Immature natural killer cell (primary cell): ENCODE data around the gene NUP50. TPM values are rescaled to one million over a fixed set of nuclear protein-coding genes. Genes with fewer than 3 reads are reported as not detected.
A peak's percentile ranks its signal among the peaks of the same experiment; 100 is the strongest.

ENCODE experiments used
- DNase-seq, 3 donors: peaks; one replicate each; pipeline ENCODE4 v3.0.0; 2022; ENCODE audit warnings: mixed read lengths in 1 of 3
- H3K27ac Mint-ChIP-seq, 6 donors: one replicate each; pipeline ENCODE4 v1.8.0; 2020; ENCODE audit warnings: mixed read lengths in 6 of 6, mild to moderate bottlenecking in 5 of 6, inconsistent platforms in 4 of 6, moderate library complexity in 3 of 6
- H3K27me3 Mint-ChIP-seq, 3 donors: one replicate each; pipeline ENCODE4 v1.8.0; 2020 to 2021; ENCODE audit warnings: low read depth in 3 of 3, mild to moderate bottlenecking in 3 of 3, mixed read lengths in 3 of 3, moderate library complexity in 3 of 3, inconsistent platforms in 1 of 3
- H3K36me3 Mint-ChIP-seq, 3 donors: one replicate each; pipeline ENCODE4 v1.8.0; 2020; ENCODE audit warnings: mixed read lengths in 3 of 3, inconsistent platforms in 2 of 3, mild to moderate bottlenecking in 2 of 3
- H3K4me1 Mint-ChIP-seq, 2 donors: one replicate each; pipeline ENCODE4 v1.8.0; 2020; ENCODE audit warnings: inconsistent platforms in 2 of 2, mild to moderate bottlenecking in 2 of 2, mixed read lengths in 2 of 2, moderate library complexity in 1 of 2
- H3K4me3 Mint-ChIP-seq, 5 donors: one replicate each; pipeline ENCODE4 v1.8.0; 2020; ENCODE audit warnings: mild to moderate bottlenecking in 5 of 5, mixed read lengths in 5 of 5, inconsistent platforms in 3 of 5, moderate library complexity in 3 of 5
- H3K9me3 Mint-ChIP-seq, 6 donors: one replicate each; pipeline ENCODE4 v1.8.0; 2020; ENCODE audit warnings: mild to moderate bottlenecking in 6 of 6, mixed read lengths in 6 of 6, inconsistent platforms in 4 of 6, moderate library complexity in 3 of 6
- polyA plus RNA-seq, 3 donors: library from polyadenylated mRNA; unstranded; fragments of 300-500 nt; fragmentation: Illumina TruSeq; gene quantifications; one replicate each; pipeline ENCODE4 v1.2.3, GENCODE V29; 2021

Gene NUP50
- polyA plus RNA-seq, 3 donors from 2014 or later, result 16.6 to 56.0 (median 26.1) TPM

DNA sequence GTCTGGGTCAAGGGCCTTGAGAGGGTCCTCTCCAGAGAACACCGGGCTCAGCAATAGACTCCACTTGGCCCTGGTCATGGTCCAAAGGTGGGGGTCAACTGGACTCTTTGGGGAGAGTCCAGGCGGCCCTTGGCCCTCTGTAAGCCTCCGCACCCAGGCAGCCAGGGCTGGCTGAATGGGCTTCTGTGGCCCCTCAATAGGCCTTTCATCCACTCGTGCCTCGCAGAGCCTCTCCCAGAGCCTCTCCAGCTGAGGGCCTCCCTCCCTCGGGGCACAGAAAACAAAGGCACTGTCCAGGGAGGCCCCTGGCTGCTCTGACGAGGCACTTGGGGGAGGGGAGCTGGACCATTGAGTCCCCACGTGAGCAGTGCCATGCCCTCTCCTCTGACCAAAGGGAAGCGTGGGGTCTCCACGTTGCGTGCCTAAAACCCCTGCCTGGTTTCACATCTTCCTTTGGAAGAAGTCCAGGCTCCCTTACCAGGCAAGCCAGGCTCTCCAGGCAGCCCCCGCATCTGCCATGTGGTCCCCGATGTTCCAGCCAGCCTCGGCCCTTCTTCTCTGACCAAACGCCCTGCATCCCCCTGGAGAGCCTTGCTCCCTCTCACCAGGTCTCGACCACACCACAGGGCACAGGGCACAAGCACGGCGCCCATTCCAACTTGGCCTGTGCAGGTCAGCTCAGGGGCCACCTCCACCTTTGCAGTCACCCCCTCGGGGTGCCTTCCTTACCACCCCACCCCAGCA is 61.4 kb downstream of the NUP50 start:
- H3K4me1 Mint-ChIP-seq, result peaks cover 36 to 66% of the 10 kb centered on the region in 2 donors
- no peaks in the 10 kb centered on the region for H3K9me3 Mint-ChIP-seq
- H3K36me3 Mint-ChIP-seq, result peaks cover 0 to under 1% (median 0%) of the 10 kb centered on the region in 3 donors
- no peak overlapping the region for H3K27ac Mint-ChIP-seq
- no peak overlapping the region for H3K4me3 Mint-ChIP-seq
- no peak for DNase-seq
- H3K27me3 Mint-ChIP-seq, result no peaks in the 10 kb centered on the region

- Mint-ChIP-seq H3K27me3 (no peaks in the 10 kb centered on the region), H3K4me1 (peaks cover 37 to 63% of the 10 kb centered on the region in 2 donors), H3K27ac (peak overlapping the region; percentile 13 to 87 (median 60)), H3K4me3 (peak overlapping the region in 2 of 5 donors; percentile 40 to 44), H3K36me3 (peaks cover 0 to 2% (median 0%) of the 10 kb centered on the region in 3 donors), H3K9me3 (no peaks in the 10 kb centered on the region)
- DNase-seq, result no peak
Measured at GRCh38 chr22:45225732-45226502, 62.2 kb downstream of the NUP50 start.

- Mint-ChIP-seq H3K27me3 (peaks cover 0 to 1% (median 0%) of the 10 kb centered on the region in 3 donors), H3K36me3 (peaks cover 0 to 2% (median 0%) of the 10 kb centered on the region in 3 donors), H3K4me1 (peaks cover 35 to 61% of the 10 kb centered on the region in 2 donors), H3K4me3 (peak overlapping the region in 4 of 5 donors; percentile 20 to 44 (median 40)), H3K27ac (peak overlapping the region; percentile 13 to 87 (median 60)), H3K9me3 (no peaks in the 10 kb centered on the region)
- no peak for DNase-seq
Measured at GRCh38 chr22:45226503-45227186, 62.9 kb downstream of the NUP50 start.

GRCh38 chr22:45227645-45228400 is 64.1 kb downstream of the NUP50 start:
- no peak for DNase-seq
- Mint-ChIP-seq H3K4me1 (peaks cover 33 to 55% of the 10 kb centered on the region in 2 donors), H3K27ac (peak overlapping the region; percentile 21 to 77 (median 59)), H3K27me3 (peaks cover 0 to 2% (median 0%) of the 10 kb centered on the region in 3 donors), H3K9me3 (no peaks in the 10 kb centered on the region), H3K4me3 (peak overlapping the region; percentile 6 to 52 (median 27)), H3K36me3 (peaks cover 0 to 2% (median 0%) of the 10 kb centered on the region in 3 donors)

DNA sequence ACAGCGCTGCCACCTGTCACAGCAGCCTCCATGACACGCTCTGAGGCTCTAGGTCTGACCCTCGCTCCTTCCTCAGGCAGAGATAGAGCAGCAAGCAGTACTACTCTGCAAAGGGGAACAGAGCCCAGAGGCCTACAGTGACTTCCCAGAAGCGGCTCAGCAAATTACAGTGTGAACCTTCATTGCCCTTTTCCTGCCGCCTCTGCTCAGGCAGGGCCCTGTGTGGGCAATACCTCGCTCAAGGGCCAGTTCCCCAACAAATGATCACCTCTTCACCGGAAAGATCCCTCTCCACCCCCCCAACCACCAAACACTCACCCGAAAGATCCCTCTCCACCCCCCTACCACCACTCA is 64.7 kb downstream of the NUP50 start:
- Mint-ChIP-seq H3K36me3 (peaks cover 0 to 2% (median 0%) of the 10 kb centered on the region in 3 donors), H3K27ac (peak overlapping the region in 5 of 6 donors; percentile 21 to 77 (median 54)), H3K27me3 (peaks cover 0 to 2% (median 0%) of the 10 kb centered on the region in 3 donors), H3K9me3 (no peaks in the 10 kb centered on the region), H3K4me3 (peak overlapping the region in 3 of 5 donors; percentile 27 to 52 (median 48)), H3K4me1 (peaks cover 33 to 49% of the 10 kb centered on the region in 2 donors)
- DNase-seq, result no peak

DNA sequence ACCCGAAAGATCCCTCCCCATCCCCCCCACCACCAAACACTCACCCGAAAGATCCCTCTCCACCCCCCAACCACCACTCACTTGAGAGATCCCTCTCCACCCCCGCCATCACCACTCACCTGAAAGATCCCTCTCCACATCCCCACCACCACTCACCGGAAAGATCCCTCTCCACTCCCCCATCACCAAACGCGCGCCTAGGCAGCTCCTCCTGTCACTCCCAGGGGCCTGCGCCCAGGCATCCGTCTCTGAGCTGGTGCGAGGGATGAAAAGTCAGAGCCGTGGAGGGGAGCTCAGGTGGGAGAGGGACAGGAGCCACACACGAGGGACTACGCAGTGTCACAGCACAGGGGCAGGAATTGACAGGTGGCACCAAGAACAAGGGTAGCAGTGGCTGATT is 65.5 kb downstream of the NUP50 start:
- H3K27me3 Mint-ChIP-seq, result peaks cover 0 to 2% (median 0%) of the 10 kb centered on the region in 3 donors
- H3K9me3 Mint-ChIP-seq, result no peaks in the 10 kb centered on the region
- peak overlapping the region in 1 of 6 donors; percentile 58 for H3K27ac Mint-ChIP-seq
- peaks cover 33 to 43% of the 10 kb centered on the region in 2 donors for H3K4me1 Mint-ChIP-seq
- H3K4me3 Mint-ChIP-seq, result no peak overlapping the region
- DNase-seq, result no peak
- peaks cover 0 to 2% (median 0%) of the 10 kb centered on the region in 3 donors for H3K36me3 Mint-ChIP-seq

- Mint-ChIP-seq H3K36me3 (peaks cover 0 to 2% (median 0%) of the 10 kb centered on the region in 3 donors), H3K9me3 (no peaks in the 10 kb centered on the region), H3K27me3 (peaks cover 0 to 2% (median 0%) of the 10 kb centered on the region in 3 donors)
Measured at GRCh38 chr22:45230026-45230721, 66.4 kb downstream of the NUP50 start.

GRCh38 chr22:45231293-45231692 is 67.6 kb downstream of the NUP50 start:
- H3K9me3 Mint-ChIP-seq, result no peaks in the 10 kb centered on the region
- H3K36me3 Mint-ChIP-seq, result peaks cover 0 to 2% (median 0%) of the 10 kb centered on the region in 3 donors
- DNase-seq, result no peak
- peaks cover 0 to 2% (median 0%) of the 10 kb centered on the region in 3 donors for H3K27me3 Mint-ChIP-seq
- H3K27ac Mint-ChIP-seq, result no peak overlapping the region
- no peak overlapping the region for H3K4me3 Mint-ChIP-seq
- peaks cover 44 to 53% of the 10 kb centered on the region in 2 donors for H3K4me1 Mint-ChIP-seq

More at GRCh38 chr22:45230026-45230721, 66.4 kb downstream of the NUP50 start:
- no peak for DNase-seq
- Mint-ChIP-seq H3K4me1 (peaks cover 37 to 49% of the 10 kb centered on the region in 2 donors), H3K4me3 (no peak overlapping the region), H3K27ac (no peak overlapping the region)

DNA sequence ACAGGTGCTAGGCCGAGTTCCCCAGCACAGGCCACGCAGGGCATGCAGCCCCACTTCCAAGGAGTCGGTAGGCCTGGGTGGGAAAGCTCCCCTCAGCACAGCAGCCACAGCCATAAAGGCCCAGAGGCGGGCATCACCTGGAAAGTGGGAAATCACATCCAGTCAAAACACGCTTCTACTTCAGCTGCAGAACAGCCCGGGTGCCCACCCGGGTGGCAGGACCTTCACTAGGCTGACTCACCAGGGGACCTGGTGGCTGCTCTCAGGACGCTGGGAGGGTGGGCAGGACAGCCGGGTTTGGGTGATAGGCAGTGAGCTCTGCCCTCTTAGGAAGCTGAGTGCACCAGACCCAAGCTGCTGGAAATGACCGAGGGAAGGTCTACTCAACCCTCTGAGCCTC is 69.7 kb downstream of the NUP50 start:
- no peak for DNase-seq
- Mint-ChIP-seq H3K4me3 (no peak overlapping the region), H3K27ac (peak overlapping the region in 1 of 6 donors; percentile 23), H3K27me3 (peaks cover 0 to 3% (median 2%) of the 10 kb centered on the region in 3 donors), H3K9me3 (no peaks in the 10 kb centered on the region), H3K36me3 (peaks cover 0 to 7% (median 2%) of the 10 kb centered on the region in 3 donors), H3K4me1 (peaks cover 32 to 52% of the 10 kb centered on the region in 2 donors)

GRCh38 chr22:45233827-45234226 is 70.1 kb downstream of the NUP50 start:
- DNase-seq, result no peak
- H3K4me1 Mint-ChIP-seq, result peaks cover 34 to 54% of the 10 kb centered on the region in 2 donors
- peak overlapping the region in 1 of 6 donors; percentile 62 for H3K27ac Mint-ChIP-seq
- H3K4me3 Mint-ChIP-seq, result peak overlapping the region in 1 of 5 donors; percentile 21
- H3K9me3 Mint-ChIP-seq, result no peaks in the 10 kb centered on the region
- H3K27me3 Mint-ChIP-seq, result peaks cover 0 to 3% (median 2%) of the 10 kb centered on the region in 3 donors
- peaks cover 0 to 10% (median 2%) of the 10 kb centered on the region in 3 donors for H3K36me3 Mint-ChIP-seq

DNA sequence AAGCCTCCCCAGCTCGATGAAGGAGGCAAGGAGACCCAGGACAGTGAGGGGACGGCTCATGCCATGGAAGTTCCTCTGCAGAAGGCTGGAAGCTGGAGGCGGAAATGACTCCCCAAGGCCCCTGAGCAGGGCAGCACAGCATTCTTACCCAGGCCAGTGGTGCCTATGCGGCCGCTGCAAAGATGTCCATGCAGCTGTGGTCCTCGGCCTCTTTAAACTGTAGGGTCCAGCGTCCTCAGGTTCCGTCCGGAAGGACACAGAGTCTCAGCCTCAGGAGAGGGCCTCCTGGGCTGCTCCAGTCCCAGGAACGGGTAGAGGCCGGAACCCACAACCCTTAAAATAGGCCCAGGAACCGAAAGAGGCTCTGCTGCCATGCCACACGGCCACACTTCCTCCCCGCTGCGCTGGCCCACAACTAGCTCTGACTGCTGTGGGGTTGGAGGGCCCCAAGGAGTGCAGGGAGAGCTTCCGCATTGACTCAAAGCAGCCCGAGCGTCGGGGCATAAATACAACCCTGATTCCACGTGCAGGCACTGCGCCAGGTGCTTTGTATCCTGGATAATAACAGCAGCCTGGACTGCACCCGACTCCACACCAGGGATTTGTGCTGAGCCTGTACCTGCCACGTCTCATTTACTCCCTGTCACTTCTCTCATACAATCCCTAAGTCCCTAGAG is 71.5 kb downstream of the NUP50 start:
- H3K27ac Mint-ChIP-seq, result peak overlapping the region; percentile 37 to 90 (median 68)
- H3K4me1 Mint-ChIP-seq, result peaks cover 43 to 68% of the 10 kb centered on the region in 2 donors
- peaks cover 0 to 4% (median 4%) of the 10 kb centered on the region in 3 donors for H3K27me3 Mint-ChIP-seq
- H3K9me3 Mint-ChIP-seq, result no peaks in the 10 kb centered on the region
- peak; percentile 46 to 70 (median 69) for DNase-seq
- H3K36me3 Mint-ChIP-seq, result peaks cover 0 to 10% (median 1%) of the 10 kb centered on the region in 3 donors
- H3K4me3 Mint-ChIP-seq, result peak overlapping the region; percentile 60 to 75 (median 68)
